ENCODE measurements around the gene PITX1. TPM values are rescaled to one million over a fixed set of nuclear protein-coding genes. Genes with fewer than 3 reads are reported as not detected.

Gene PITX1
- total and polyA plus RNA-seq, 2 donors (not counting 3 experiments of a cell fraction or from before 2014, with no cell fraction given) = 0.48 to 6.0 TPM

DNA sequence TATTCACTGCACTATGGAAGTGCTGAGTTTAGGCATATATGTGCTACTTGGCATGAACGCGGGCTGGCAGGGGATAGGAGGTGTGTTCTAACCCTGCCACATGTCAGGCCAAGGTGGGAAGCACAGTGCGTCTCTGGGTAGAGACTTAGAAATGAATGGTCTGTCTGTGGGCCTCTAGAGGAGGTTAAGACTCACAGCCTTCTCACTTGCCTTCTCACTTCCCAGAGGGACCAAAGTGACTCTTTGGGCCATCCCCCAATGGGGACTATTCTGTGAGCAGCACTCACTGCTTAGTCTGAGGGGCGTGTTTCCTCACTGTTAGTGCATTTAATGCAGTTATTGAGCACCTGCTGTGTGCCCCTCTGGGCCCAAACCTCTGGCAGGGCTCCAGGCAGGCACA is 2.4 kb upstream of the PITX1 start:
- dilution Hi-C loops (cut with MboI; ENCODE audit: extremely low pct_ligation_motif_present, low sequenced_read_pairs) = no loop called here
- ChIA-PET CTCF (interaction anchor here (1.2 kb wide), 1 partner anchor 155 kb away, joined by 3 read pairs; no protein-coding TSS in a partner anchor), POLR2A (no interaction called here)
- Histone ChIP-seq H4K20me1 (replicated peaks; ENCODE audit: control insufficient read depth, extremely low read depth, insufficient read depth, low read length) (no peaks in the 10 kb centered on the region), H3K4me3 (replicated peaks in 1 of 3; ENCODE audit: insufficient read depth in 1 of 3, low read depth in 1 of 3, low read length in 3 of 3) (no peak overlapping the region), H3K4me2 (ENCODE audit: insufficient read depth, low read length) (no peak overlapping the region), H3K9ac (replicated peaks; ENCODE audit: extremely low read depth, insufficient read depth, low read length) (no peak overlapping the region), H3K27ac (ENCODE audit: insufficient read depth, low read depth, low read length) (no peak overlapping the region), H3K9me1 (replicated peaks; ENCODE audit: control insufficient read depth, extremely low read depth, insufficient read depth, low read length) (no peaks in the 10 kb centered on the region), H3K27me3 (ENCODE audit: control insufficient read depth in 2 of 2, insufficient read depth in 2 of 2, low read length in 2 of 2) (peaks cover 82 to 95% of the 10 kb centered on the region in 2 experiments), H3K79me2 (ENCODE audit: control insufficient read depth, insufficient read depth, low read length) (no peaks in the 10 kb centered on the region), H3K36me3 (ENCODE audit: control insufficient read depth in 2 of 2, extremely low read depth in 1 of 2, insufficient read depth in 2 of 2, low read length in 2 of 2) (no peaks in the 10 kb centered on the region), H2AFZ (ENCODE audit: low read depth, low read length) (no peak overlapping the region), H3K9me3 (replicated peaks; ENCODE audit: control insufficient read depth, insufficient read depth, low read length) (no peaks in the 10 kb centered on the region), H3K4me1 (ENCODE audit: control insufficient read depth, extremely low read depth, insufficient read depth, low read length) (peaks cover 5% of the 10 kb centered on the region)
- DNase-seq (ENCODE audit: low read depth, low spot score) = no peak
- TF ChIP-seq, protein P1, sequence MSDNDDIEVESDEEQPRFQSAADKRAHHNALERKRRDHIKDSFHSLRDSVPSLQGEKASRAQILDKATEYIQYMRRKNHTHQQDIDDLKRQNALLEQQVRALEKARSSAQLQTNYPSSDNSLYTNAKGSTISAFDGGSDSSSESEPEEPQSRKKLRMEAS (IDR thresholded peaks at IDR 0.05; ENCODE audit: insufficient read depth, insufficient read length) = no peak
- no peak for FAIRE-seq
- intact Hi-C loops (cut with micrococcal nuclease) = no loop called here
- BruUV-seq (replicated peaks) = no TSS peak

DNA sequence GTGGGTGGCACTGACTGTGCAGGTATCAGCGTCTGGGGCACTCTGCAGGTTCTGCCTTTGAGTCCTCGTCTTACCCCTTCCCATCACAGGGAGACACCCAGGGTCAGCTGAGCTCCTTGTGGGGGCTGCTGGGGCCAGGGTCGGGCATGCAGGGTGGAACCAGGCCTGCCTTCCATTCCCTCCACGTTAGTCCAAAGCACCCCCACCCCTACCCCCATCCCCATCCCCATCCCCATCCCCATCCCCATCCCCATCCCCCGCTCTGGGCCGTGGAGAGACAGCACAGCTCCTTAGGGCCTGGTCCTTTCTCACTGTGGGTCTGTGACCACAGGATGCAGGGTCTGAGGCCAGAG is 1.6 kb upstream of the PITX1 start:
- Histone ChIP-seq H3K36me3 (ENCODE audit: control insufficient read depth in 2 of 2, extremely low read depth in 1 of 2, insufficient read depth in 2 of 2, low read length in 2 of 2) (no peaks in the 10 kb centered on the region), H3K9me3 (replicated peaks; ENCODE audit: control insufficient read depth, insufficient read depth, low read length) (no peaks in the 10 kb centered on the region), H3K27me3 (ENCODE audit: control insufficient read depth in 2 of 2, insufficient read depth in 2 of 2, low read length in 2 of 2) (peaks cover 82 to 95% of the 10 kb centered on the region in 2 experiments), H3K9me1 (replicated peaks; ENCODE audit: control insufficient read depth, extremely low read depth, insufficient read depth, low read length) (no peaks in the 10 kb centered on the region), H3K27ac (ENCODE audit: insufficient read depth, low read depth, low read length) (no peak overlapping the region), H4K20me1 (replicated peaks; ENCODE audit: control insufficient read depth, extremely low read depth, insufficient read depth, low read length) (no peaks in the 10 kb centered on the region), H3K4me3 (replicated peaks in 1 of 3; ENCODE audit: insufficient read depth in 1 of 3, low read depth in 1 of 3, low read length in 3 of 3) (no peak overlapping the region), H2AFZ (ENCODE audit: low read depth, low read length) (no peak overlapping the region), H3K4me1 (ENCODE audit: control insufficient read depth, extremely low read depth, insufficient read depth, low read length) (peaks cover 5% of the 10 kb centered on the region), H3K79me2 (ENCODE audit: control insufficient read depth, insufficient read depth, low read length) (no peaks in the 10 kb centered on the region), H3K9ac (replicated peaks; ENCODE audit: extremely low read depth, insufficient read depth, low read length) (no peak overlapping the region), H3K4me2 (ENCODE audit: insufficient read depth, low read length) (no peak overlapping the region)
- POLR2A ChIA-PET = no interaction called here
- no TSS peak for BruUV-seq (replicated peaks)
- FAIRE-seq (no peak), DNase-seq (ENCODE audit: low read depth, low spot score) (no peak)
- CTCF ChIA-PET = interaction anchor here (1.2 to 1.8 kb wide), 2 partner anchors 297 to 390 kb away, joined by 3 to 4 read pairs; no protein-coding TSS in a partner anchor
- dilution Hi-C loops (cut with MboI; ENCODE audit: extremely low pct_ligation_motif_present, low sequenced_read_pairs) (no loop called here), intact Hi-C loops (cut with micrococcal nuclease) (no loop called here)
- TF ChIP-seq EZH2 (IDR thresholded peaks at IDR 0.05; ENCODE audit: borderline replicate concordance, low read depth, low read length, severe bottlenecking) = no peak
- TF ChIP-seq, protein P1 (IDR thresholded peaks at IDR 0.05; ENCODE audit: insufficient read depth, insufficient read length) = no peak
- TF ChIP-seq MYC (IDR thresholded peaks at IDR 0.05; ENCODE audit: low read depth, low read length) = no peak
- TF ChIP-seq GATA2 (IDR thresholded peaks at IDR 0.05; ENCODE audit: insufficient read depth, insufficient read length, low read depth, low read length) = no peak
- no peak for TF ChIP-seq POLR2AphosphoS5 (IDR thresholded peaks at IDR 0.05; ENCODE audit: insufficient read depth, low read depth, low read length)
- no peak for TF ChIP-seq JUN (IDR thresholded peaks at IDR 0.05; ENCODE audit: borderline replicate concordance, insufficient read depth, insufficient read length, low read depth)
- TF ChIP-seq, protein P2, sequence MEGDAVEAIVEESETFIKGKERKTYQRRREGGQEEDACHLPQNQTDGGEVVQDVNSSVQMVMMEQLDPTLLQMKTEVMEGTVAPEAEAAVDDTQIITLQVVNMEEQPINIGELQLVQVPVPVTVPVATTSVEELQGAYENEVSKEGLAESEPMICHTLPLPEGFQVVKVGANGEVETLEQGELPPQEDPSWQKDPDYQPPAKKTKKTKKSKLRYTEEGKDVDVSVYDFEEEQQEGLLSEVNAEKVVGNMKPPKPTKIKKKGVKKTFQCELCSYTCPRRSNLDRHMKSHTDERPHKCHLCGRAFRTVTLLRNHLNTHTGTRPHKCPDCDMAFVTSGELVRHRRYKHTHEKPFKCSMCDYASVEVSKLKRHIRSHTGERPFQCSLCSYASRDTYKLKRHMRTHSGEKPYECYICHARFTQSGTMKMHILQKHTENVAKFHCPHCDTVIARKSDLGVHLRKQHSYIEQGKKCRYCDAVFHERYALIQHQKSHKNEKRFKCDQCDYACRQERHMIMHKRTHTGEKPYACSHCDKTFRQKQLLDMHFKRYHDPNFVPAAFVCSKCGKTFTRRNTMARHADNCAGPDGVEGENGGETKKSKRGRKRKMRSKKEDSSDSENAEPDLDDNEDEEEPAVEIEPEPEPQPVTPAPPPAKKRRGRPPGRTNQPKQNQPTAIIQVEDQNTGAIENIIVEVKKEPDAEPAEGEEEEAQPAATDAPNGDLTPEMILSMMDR (IDR thresholded peaks at IDR 0.05; ENCODE audit: extremely low read depth in 1 of 2, insufficient read depth in 1 of 2, low read depth in 1 of 2, low read length in 2 of 2) = no peak
